ENCODE results near the gene KCNJ5.

KCNJ5 gene

DNA sequence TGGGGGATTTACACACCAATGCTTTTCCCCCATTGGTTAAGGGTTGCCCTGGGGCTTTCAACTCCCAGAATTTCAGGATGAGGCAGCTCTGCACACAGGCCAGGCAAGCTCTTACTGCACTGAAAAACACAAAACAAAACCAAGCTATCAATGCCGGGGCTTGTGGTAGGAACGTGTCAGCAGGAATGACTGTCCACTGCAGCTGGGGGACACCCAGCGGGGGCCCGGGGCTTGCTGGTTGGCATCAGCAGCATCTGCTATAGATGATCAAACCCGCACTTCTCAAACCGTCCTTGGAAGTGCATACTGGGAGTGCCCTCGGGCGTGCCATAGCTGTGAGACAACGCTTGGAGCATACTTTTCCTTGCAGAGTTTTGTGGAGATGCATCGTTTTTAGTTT is 43.8 kb downstream of the KCNJ5 start:
- TF ChIP-seq, protein P1, sequence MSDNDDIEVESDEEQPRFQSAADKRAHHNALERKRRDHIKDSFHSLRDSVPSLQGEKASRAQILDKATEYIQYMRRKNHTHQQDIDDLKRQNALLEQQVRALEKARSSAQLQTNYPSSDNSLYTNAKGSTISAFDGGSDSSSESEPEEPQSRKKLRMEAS (IDR thresholded peaks at IDR 0.05): no peak
- no peak for TF ChIP-seq NFIC (IDR thresholded peaks at IDR 0.05)
- no peak for TF ChIP-seq USF1 (IDR thresholded peaks at IDR 0.05)
- no peak for TF ChIP-seq FOXM1 (IDR thresholded peaks at IDR 0.05; ENCODE audit: borderline replicate concordance, low read depth)
- no peak for TF ChIP-seq TCF12 (IDR thresholded peaks at IDR 0.05; ENCODE audit: low read depth)
- no peak for TF ChIP-seq YY1 (IDR thresholded peaks at IDR 0.05; ENCODE audit: low read depth)
- no peak for TF ChIP-seq TAF1 (IDR thresholded peaks at IDR 0.05; ENCODE audit: low read depth)
- TF ChIP-seq, protein P2, sequence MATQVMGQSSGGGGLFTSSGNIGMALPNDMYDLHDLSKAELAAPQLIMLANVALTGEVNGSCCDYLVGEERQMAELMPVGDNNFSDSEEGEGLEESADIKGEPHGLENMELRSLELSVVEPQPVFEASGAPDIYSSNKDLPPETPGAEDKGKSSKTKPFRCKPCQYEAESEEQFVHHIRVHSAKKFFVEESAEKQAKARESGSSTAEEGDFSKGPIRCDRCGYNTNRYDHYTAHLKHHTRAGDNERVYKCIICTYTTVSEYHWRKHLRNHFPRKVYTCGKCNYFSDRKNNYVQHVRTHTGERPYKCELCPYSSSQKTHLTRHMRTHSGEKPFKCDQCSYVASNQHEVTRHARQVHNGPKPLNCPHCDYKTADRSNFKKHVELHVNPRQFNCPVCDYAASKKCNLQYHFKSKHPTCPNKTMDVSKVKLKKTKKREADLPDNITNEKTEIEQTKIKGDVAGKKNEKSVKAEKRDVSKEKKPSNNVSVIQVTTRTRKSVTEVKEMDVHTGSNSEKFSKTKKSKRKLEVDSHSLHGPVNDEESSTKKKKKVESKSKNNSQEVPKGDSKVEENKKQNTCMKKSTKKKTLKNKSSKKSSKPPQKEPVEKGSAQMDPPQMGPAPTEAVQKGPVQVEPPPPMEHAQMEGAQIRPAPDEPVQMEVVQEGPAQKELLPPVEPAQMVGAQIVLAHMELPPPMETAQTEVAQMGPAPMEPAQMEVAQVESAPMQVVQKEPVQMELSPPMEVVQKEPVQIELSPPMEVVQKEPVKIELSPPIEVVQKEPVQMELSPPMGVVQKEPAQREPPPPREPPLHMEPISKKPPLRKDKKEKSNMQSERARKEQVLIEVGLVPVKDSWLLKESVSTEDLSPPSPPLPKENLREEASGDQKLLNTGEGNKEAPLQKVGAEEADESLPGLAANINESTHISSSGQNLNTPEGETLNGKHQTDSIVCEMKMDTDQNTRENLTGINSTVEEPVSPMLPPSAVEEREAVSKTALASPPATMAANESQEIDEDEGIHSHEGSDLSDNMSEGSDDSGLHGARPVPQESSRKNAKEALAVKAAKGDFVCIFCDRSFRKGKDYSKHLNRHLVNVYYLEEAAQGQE (IDR thresholded peaks at IDR 0.05; ENCODE audit: low read depth): no peak
- TF ChIP-seq EP300 (IDR thresholded peaks at IDR 0.05; ENCODE audit: borderline replicate concordance): no peak
- no peak for TF ChIP-seq EGR1 (IDR thresholded peaks at IDR 0.05)
- no peak for TF ChIP-seq CREB1 (IDR thresholded peaks at IDR 0.05; ENCODE audit: low read depth)
- no peak for TF ChIP-seq TEAD4 (IDR thresholded peaks at IDR 0.05)
- no peak for TF ChIP-seq RAD21 (IDR thresholded peaks at IDR 0.05; ENCODE audit: low read depth)
- TF ChIP-seq ZBTB7A (IDR thresholded peaks at IDR 0.05; ENCODE audit: low read depth): no peak
- TF ChIP-seq CEBPB (IDR thresholded peaks at IDR 0.05): no peak

GRCh38 chr11:128936606-128937251 is 45.6 kb downstream of the KCNJ5 start:
- TF ChIP-seq YY1 (IDR thresholded peaks at IDR 0.05; ENCODE audit: low read depth) (no peak), TEAD4 (IDR thresholded peaks at IDR 0.05) (peak; percentile 75), RAD21 (IDR thresholded peaks at IDR 0.05; ENCODE audit: low read depth) (peak; percentile 53)
- TF ChIP-seq, protein P2 (IDR thresholded peaks at IDR 0.05; ENCODE audit: low read depth): no peak

DNA sequence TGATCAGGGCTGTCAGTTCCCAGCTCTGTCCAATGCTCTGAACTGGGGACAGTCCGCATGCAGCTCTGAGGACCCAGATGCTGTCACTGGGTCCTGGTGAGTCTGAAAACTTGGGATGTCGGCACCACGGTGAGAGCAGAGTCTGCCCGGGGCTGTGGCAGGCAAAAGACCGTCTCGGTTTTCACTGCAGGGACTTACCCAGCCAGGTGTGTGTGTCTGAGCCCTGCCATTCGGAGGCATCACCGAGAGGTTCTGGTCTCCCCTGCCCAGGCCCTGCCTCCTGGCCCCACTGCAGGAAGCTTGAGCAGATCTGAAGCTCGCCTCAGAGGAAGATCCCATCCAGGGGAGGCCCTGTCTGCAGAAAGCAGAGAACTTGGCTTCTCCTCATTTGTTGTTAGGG is 46.3 kb downstream of the KCNJ5 start:
- no peak for TF ChIP-seq TEAD4 (IDR thresholded peaks at IDR 0.05)
- no peak for TF ChIP-seq YY1 (IDR thresholded peaks at IDR 0.05; ENCODE audit: low read depth)
- no peak for TF ChIP-seq CEBPB (IDR thresholded peaks at IDR 0.05)
- TF ChIP-seq CREB1 (IDR thresholded peaks at IDR 0.05; ENCODE audit: low read depth): no peak
- no peak for TF ChIP-seq TAF1 (IDR thresholded peaks at IDR 0.05; ENCODE audit: low read depth)
- TF ChIP-seq, protein P1 (IDR thresholded peaks at IDR 0.05): no peak
- TF ChIP-seq EP300 (IDR thresholded peaks at IDR 0.05; ENCODE audit: borderline replicate concordance): no peak
- TF ChIP-seq USF1 (IDR thresholded peaks at IDR 0.05): no peak

DNA sequence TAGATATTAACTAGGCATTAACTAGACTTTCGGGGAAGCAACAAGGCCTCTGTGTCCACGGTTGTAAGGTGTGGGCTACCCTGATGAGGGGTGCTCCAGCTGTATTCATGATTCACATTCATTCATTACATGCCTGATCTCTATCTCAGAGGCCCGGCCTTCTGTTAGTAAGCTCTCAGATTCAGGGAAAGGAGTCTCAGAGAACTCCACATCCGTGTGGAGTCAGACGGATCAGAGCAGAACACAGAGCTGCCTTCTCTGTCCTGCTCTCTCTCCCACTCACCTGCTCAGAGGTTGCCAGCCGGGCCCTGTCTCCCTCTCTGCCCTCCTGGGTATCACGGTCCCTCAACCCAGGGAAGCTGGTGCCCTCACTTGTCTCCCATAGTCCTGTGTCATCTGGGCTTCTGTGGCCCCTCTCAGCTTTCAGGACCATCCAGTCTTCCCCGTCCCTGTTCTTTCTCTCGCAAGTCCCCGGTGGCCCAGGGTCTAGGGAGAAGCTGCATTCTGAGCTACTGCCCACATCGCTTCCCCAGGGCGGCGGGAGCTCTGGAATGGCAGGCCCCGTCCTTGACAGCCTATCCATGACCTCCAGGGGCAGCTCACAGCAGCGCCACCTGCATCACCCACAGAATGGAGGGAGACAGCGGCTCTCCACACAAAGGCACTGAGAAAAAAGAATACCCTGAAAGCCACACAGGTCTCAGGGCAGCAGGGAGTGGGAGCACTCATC is 47.2 kb downstream of the KCNJ5 start:
- no peak for TF ChIP-seq TAF1 (IDR thresholded peaks at IDR 0.05; ENCODE audit: low read depth)
- TF ChIP-seq YY1 (IDR thresholded peaks at IDR 0.05; ENCODE audit: low read depth): no peak
- no peak for TF ChIP-seq ZBTB7A (IDR thresholded peaks at IDR 0.05; ENCODE audit: low read depth)
- TF ChIP-seq, protein P1 (IDR thresholded peaks at IDR 0.05): no peak
- no peak for TF ChIP-seq USF1 (IDR thresholded peaks at IDR 0.05)
- no peak for TF ChIP-seq TEAD4 (IDR thresholded peaks at IDR 0.05)
- TF ChIP-seq, protein P2 (IDR thresholded peaks at IDR 0.05; ENCODE audit: low read depth): no peak
- TF ChIP-seq CEBPB (IDR thresholded peaks at IDR 0.05): no peak
- TF ChIP-seq EP300 (IDR thresholded peaks at IDR 0.05; ENCODE audit: borderline replicate concordance): no peak
- TF ChIP-seq EGR1 (IDR thresholded peaks at IDR 0.05): no peak
- TF ChIP-seq TCF12 (IDR thresholded peaks at IDR 0.05; ENCODE audit: low read depth): no peak
- TF ChIP-seq CREB1 (IDR thresholded peaks at IDR 0.05; ENCODE audit: low read depth): no peak
- TF ChIP-seq RAD21 (IDR thresholded peaks at IDR 0.05; ENCODE audit: low read depth): no peak
- TF ChIP-seq FOXM1 (IDR thresholded peaks at IDR 0.05; ENCODE audit: borderline replicate concordance, low read depth): no peak
- no peak for TF ChIP-seq NFIC (IDR thresholded peaks at IDR 0.05)
